ENCODE measurements around the gene ASCL1. TPM values are rescaled to one million over a fixed set of nuclear protein-coding genes. Genes with fewer than 3 reads are reported as not detected.

The ASCL1 gene
- total RNA-seq = not detected in 2 replicates

GRCh38 chr12:102957339-102958050 lies at the start of gene ASCL1:
Gene ASCL1, plus strand, starts transcription at chr12:102957674. Its CDS starts 571 bp downstream, at chr12:102958245.
- no peak for DNase-seq (ENCODE audit: low read depth)
- H3K4me3 ChIP-seq (ENCODE audit: low read depth, low read length) = peak within 1 kb of the TSS; percentile 40
- no peak for TF ChIP-seq CTCF (conservative IDR thresholded peaks at IDR 0.05; ENCODE audit: low read depth, low read length)

GRCh38 chr12:102907918-102908317 lies 49.6 kb upstream of the ASCL1 start:
- TF ChIP-seq CTCF (conservative IDR thresholded peaks at IDR 0.05; ENCODE audit: low read depth, low read length) = no peak
- no peak overlapping the region for H3K4me3 ChIP-seq (ENCODE audit: low read depth, low read length)
- DNase-seq (ENCODE audit: low read depth) = no peak

GRCh38 chr12:102910137-102910536 lies 47.3 kb upstream of the ASCL1 start:
- no peak for DNase-seq (ENCODE audit: low read depth)
- TF ChIP-seq CTCF (conservative IDR thresholded peaks at IDR 0.05; ENCODE audit: low read depth, low read length) = no peak
- H3K4me3 ChIP-seq (ENCODE audit: low read depth, low read length) = no peak overlapping the region

- no peak for DNase-seq (ENCODE audit: low read depth)
- no peak for TF ChIP-seq CTCF (conservative IDR thresholded peaks at IDR 0.05; ENCODE audit: low read depth, low read length)
- H3K4me3 ChIP-seq (ENCODE audit: low read depth, low read length) = no peak overlapping the region
Measured at GRCh38 chr12:102910792-102911191, 46.7 kb upstream of the ASCL1 start.

- no peak overlapping the region for H3K4me3 ChIP-seq (ENCODE audit: low read depth, low read length)
- no peak for TF ChIP-seq CTCF (conservative IDR thresholded peaks at IDR 0.05; ENCODE audit: low read depth, low read length)
- no peak for DNase-seq (ENCODE audit: low read depth)
Measured at GRCh38 chr12:102911320-102911719, 46.2 kb upstream of the ASCL1 start.

- no peak for DNase-seq (ENCODE audit: low read depth)
- TF ChIP-seq CTCF (conservative IDR thresholded peaks at IDR 0.05; ENCODE audit: low read depth, low read length) = no peak
- H3K4me3 ChIP-seq (ENCODE audit: low read depth, low read length) = no peak overlapping the region
Measured at GRCh38 chr12:102912258-102912657, 45.2 kb upstream of the ASCL1 start.

Measured in epithelial cell of proximal tubule (primary cell).